Caco-2 (cell line): ENCODE results near the gene APEH. TPM values are rescaled to one million over a fixed set of nuclear protein-coding genes. Genes with fewer than 3 reads are reported as not detected.
"Not testable (repeated sequence)": the region's sequence is repeated elsewhere in the genome, so short reads cannot be mapped to it uniquely, and the experiment has no call there.

Source experiments
- BruUV-seq: library from RNA; stranded (reverse); fragments of 400-500 nt; replicated peaks from 2 replicates; lab custom pipeline; 2021; lab: Mats Ljungman, UMichigan
- CTCF ChIA-PET: fragments of 300-600 bp; sonication (Branson Sonifier 250); formaldehyde crosslinking; loops from one replicate; lab custom pipeline; 2022; ENCODE audit warnings: antibody characterized with exemption; lab: Charles Lee
- POLR2A ChIA-PET: fragments of 300-600 bp; sonication (Branson Sonifier 250); formaldehyde crosslinking; loops from one replicate; lab custom pipeline; 2022; ENCODE audit warnings: antibody characterized with exemption; lab: Charles Lee
- DNase-seq, 2 experiments: peaks; one replicate each; pipeline versions ENCODE4 v3.0.0 to v3.0.0-alpha.2; 2020 to 2022
- H3K27me3 ChIP-seq: replicated peaks from 2 replicates; pipeline ENCODE4 v1.6.0; 2011; ENCODE audit warnings: low read length; ENCODE audit not compliant: control insufficient read depth, insufficient read depth
- H3K36me3 ChIP-seq: 2 replicates; pipeline ENCODE4 v1.5.1; 2011; ENCODE audit warnings: low read length; ENCODE audit not compliant: control insufficient read depth, insufficient read depth
- H3K4me1 ChIP-seq: fragments of 250-450 bp; sonication (Bioruptor Pico); 2 replicates; pipeline ENCODE4 v1.5.1; 2020; ENCODE audit warnings: mild to moderate bottlenecking
- H3K4me3 ChIP-seq: 2 replicates; pipeline ENCODE4 v1.5.1; 2011; ENCODE audit warnings: low read depth, mild to moderate bottlenecking, control low read depth, low read length
- H3K9me3 ChIP-seq: fragments of 250-450 bp; sonication (Bioruptor Pico); 2 replicates; pipeline ENCODE4 v1.5.1; 2020; ENCODE audit warnings: mild to moderate bottlenecking, moderate library complexity
- H3K27ac Mint-ChIP-seq: one replicate; pipeline ENCODE4 v1.8.0; 2022; ENCODE audit warnings: mixed read lengths; ENCODE audit not compliant: unreplicated experiment
- H3K27me3 Mint-ChIP-seq: one replicate; pipeline ENCODE4 v1.8.0; 2022; ENCODE audit warnings: mixed read lengths; ENCODE audit not compliant: insufficient read depth, unreplicated experiment
- H3K36me3 Mint-ChIP-seq: one replicate; pipeline ENCODE4 v1.8.0; 2022; ENCODE audit warnings: mild to moderate bottlenecking, mixed read lengths; ENCODE audit not compliant: insufficient read depth, unreplicated experiment
- H3K4me1 Mint-ChIP-seq: one replicate; pipeline ENCODE4 v1.8.0; 2022; ENCODE audit warnings: low read depth, mixed read lengths; ENCODE audit not compliant: unreplicated experiment
- H3K4me3 Mint-ChIP-seq: one replicate; pipeline ENCODE4 v1.8.0; 2022; ENCODE audit warnings: mild to moderate bottlenecking, moderate library complexity, mixed read lengths; ENCODE audit not compliant: unreplicated experiment
- H3K9me3 Mint-ChIP-seq: one replicate; pipeline ENCODE4 v1.8.0; 2022; ENCODE audit warnings: mixed read lengths; ENCODE audit not compliant: unreplicated experiment
- intact Hi-C: fragments of 100-400 bp; cut with micrococcal nuclease; formaldehyde crosslinking; loops from one replicate; pipeline ENCODE4 v1.10.0; 2022; ENCODE audit not compliant: unreplicated experiment
- total RNA-seq: library from RNA; stranded (reverse); gene quantifications from 2 replicates; pipeline ENCODE4 v1.2.3, GENCODE V29; 2022

The APEH gene
- total RNA-seq, 1 experiment from 2014 or later, result 236 TPM

DNA sequence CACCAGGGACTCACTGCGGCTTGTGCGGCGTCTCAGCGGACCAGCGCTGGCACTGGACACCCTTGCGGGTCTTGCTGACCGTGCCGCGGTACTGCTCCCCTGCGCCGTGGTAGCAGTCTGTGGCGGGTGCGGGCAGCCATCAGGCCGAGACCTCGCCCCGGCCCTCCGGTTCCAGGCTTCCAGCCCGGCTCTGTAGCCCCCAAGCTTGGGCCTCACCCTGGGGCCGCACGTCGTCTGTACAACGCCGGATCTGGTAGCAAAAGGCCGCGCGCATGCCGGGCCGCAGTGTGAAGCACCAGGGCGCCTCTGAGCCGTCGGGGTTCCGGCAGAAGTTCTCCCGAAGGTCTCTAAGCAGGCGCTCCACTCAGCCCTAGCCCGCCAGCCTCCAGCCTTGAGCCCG, 11.7 kb downstream of the APEH start:
- H3K9me3 ChIP-seq, BruUV-seq, H3K27me3 ChIP-seq, H3K27me3 Mint-ChIP-seq, H3K9me3 Mint-ChIP-seq, CTCF ChIA-PET, H3K27ac Mint-ChIP-seq, H3K4me3 Mint-ChIP-seq, H3K4me1 ChIP-seq, DNase-seq, intact Hi-C loops, H3K36me3 ChIP-seq, H3K4me3 ChIP-seq: not testable (repeated sequence)
- peaks cover 11% of the 10 kb centered on the region for H3K4me1 Mint-ChIP-seq
- H3K36me3 Mint-ChIP-seq, result peaks cover 62% of the 10 kb centered on the region
- POLR2A ChIA-PET, result interaction anchor here (0.6 kb wide), 1 partner anchor 567 kb away, joined by 3 read pairs; no protein-coding TSS in a partner anchor

DNA sequence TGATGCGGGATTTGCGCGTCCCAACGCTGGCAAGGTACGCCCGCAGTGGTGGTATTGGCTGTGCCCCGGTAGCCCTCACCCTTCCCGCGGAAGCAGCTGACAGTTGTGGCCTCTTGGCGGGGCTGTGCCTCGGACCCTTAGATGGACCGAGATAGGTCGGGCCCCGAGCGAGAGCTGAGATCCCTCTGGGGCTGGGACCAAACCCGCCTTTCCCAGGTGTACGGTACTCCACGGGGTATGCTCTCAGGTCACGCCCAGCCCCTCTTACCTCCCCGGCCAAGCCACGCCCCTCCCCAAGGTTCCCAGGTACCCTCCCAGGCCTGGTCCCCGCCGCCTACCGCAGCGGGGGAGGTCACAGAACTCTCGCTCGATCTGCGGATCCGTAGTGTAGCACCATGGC, 12.2 kb downstream of the APEH start:
- POLR2A ChIA-PET, H3K36me3 ChIP-seq, CTCF ChIA-PET, BruUV-seq, H3K4me3 Mint-ChIP-seq, H3K4me1 ChIP-seq, H3K9me3 Mint-ChIP-seq, intact Hi-C loops, H3K27me3 Mint-ChIP-seq, H3K9me3 ChIP-seq, H3K27ac Mint-ChIP-seq, H3K27me3 ChIP-seq: not testable (repeated sequence)
- peak overlapping the region; percentile 10; the same call in 1 of the 2 replicates for H3K4me3 ChIP-seq
- peaks cover 11% of the 10 kb centered on the region for H3K4me1 Mint-ChIP-seq
- peaks cover 62% of the 10 kb centered on the region for H3K36me3 Mint-ChIP-seq
- peak in 1 of 2 experiments; percentile 56 for DNase-seq

DNA sequence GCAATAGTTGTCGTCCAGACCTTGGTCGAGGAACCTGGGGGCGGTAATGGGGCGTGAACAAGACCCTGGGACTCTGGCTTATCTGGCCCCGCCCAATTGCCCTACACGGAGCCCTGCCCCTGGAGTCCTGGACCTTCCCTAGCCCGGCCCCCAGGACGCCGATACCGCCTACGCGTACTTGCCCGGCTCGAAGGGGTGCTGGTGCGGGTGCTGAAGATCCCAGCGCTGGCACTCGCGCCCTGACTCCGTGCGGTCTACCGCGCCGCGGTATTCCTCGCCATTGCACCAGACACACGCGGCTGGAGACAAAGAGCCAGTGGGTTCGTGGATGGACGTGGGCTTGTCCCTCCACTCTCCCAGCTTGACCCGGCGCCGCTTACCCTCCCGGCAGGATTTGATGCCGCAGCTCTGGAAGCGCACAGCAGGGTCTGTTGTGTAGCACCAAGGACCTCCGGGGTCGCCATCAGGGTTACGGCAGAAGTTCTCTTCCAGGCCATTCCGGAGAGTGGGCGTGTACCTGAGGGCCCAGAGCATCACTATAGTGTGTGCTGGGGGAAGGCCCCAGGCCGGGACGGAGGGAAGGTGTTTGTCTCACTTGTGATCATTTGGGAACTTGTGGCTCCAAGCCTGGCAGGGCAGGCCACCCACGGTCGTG, 12.7 kb downstream of the APEH start:
- H3K36me3 ChIP-seq, POLR2A ChIA-PET, H3K9me3 ChIP-seq, H3K4me1 ChIP-seq, intact Hi-C loops, H3K27me3 Mint-ChIP-seq, CTCF ChIA-PET, BruUV-seq, H3K9me3 Mint-ChIP-seq, H3K27ac Mint-ChIP-seq, H3K27me3 ChIP-seq: not testable (repeated sequence)
- Mint-ChIP-seq H3K4me1 (peaks cover 11% of the 10 kb centered on the region), H3K36me3 (peaks cover 62% of the 10 kb centered on the region), H3K4me3 (peak overlapping the region; percentile 35)
- peak overlapping the region; percentile 16 for H3K4me3 ChIP-seq
- peak; percentile 63 to 73 for DNase-seq

DNA sequence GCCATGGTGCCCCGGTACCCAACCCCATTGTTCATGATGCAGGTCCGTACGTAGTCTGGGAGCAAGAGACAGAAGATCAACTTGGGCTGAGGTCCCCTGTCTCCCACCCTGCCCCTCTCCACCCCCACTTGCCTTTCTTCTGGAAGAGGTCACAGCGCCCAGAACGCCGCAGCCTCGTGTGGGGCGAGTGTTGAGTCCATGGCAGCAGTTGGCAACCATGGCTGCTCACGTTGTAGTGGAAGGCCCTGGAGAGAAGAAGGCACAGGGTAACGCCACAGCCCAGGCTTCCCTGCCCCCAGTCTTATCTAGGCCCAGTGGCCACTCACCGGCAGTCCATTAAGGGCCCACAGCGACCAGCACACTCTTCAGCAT, 13.3 kb downstream of the APEH start:
- Mint-ChIP-seq H3K36me3 (peaks cover 59% of the 10 kb centered on the region), H3K4me3 (peak overlapping the region; percentile 35), H3K4me1 (peaks cover 11% of the 10 kb centered on the region)
- H3K4me1 ChIP-seq, DNase-seq, H3K9me3 ChIP-seq, H3K27me3 ChIP-seq, CTCF ChIA-PET, POLR2A ChIA-PET, H3K27ac Mint-ChIP-seq, H3K9me3 Mint-ChIP-seq, H3K36me3 ChIP-seq, H3K4me3 ChIP-seq, BruUV-seq, intact Hi-C loops, H3K27me3 Mint-ChIP-seq: not testable (repeated sequence)

DNA sequence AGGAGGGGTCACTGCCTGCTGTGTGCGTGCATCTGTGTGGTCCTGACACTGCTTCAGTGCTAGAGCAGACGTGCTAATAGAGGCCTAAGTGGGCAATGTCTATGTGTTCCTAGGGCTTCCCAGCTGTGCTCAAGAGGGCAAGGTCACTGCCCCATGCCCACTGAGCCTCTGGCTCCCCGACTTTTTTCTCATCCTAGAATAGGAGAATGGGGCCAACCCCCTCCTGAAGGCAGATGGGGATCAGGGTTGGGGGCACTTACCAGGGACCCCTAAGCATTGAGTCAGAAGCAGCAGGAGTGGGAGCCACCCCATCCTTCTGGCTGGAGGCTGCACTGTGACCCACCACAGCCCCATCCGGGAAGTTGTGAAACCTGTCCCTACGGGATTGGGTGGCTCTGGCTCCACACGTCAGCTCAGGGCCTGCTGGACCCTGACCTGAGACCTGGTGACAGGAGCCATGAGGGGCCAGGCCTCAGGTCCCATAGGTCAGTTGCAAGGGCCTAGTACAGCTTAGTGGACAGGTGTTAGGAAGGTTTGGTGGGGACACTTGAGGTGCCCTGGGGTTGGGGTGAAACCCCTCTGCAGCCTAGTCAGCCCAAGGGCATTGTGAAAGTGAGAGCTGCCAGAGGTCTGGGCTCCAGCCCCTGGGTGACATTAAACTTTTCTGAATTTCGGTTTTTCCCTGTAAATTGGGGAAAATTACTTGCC, 14.3 kb downstream of the APEH start:
- DNase-seq, result peak; percentile 48 to 75
- H3K27me3 Mint-ChIP-seq, H3K36me3 ChIP-seq, intact Hi-C loops, H3K27me3 ChIP-seq, BruUV-seq, H3K4me1 ChIP-seq, H3K9me3 ChIP-seq, CTCF ChIA-PET, H3K9me3 Mint-ChIP-seq: not testable (repeated sequence)
- H3K4me1 Mint-ChIP-seq, result peaks cover 11% of the 10 kb centered on the region
- peak overlapping the region; percentile 91 for H3K27ac Mint-ChIP-seq
- H3K4me3 Mint-ChIP-seq, result peak overlapping the region; percentile 91
- H3K4me3 ChIP-seq, result peak overlapping the region; percentile 96
- POLR2A ChIA-PET, result interaction anchor here (0.6 kb wide), 1 partner anchor 101 kb away, joined by 3 read pairs; no protein-coding TSS in a partner anchor
- H3K36me3 Mint-ChIP-seq, result peaks cover 48% of the 10 kb centered on the region
